ENCODE results near the gene CNN3.

- TF ChIP-seq, protein P1, sequence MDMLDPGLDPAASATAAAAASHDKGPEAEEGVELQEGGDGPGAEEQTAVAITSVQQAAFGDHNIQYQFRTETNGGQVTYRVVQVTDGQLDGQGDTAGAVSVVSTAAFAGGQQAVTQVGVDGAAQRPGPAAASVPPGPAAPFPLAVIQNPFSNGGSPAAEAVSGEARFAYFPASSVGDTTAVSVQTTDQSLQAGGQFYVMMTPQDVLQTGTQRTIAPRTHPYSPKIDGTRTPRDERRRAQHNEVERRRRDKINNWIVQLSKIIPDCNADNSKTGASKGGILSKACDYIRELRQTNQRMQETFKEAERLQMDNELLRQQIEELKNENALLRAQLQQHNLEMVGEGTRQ (IDR thresholded peaks at IDR 0.05; ENCODE audit: low read depth, low read length): no peak
- TF ChIP-seq RFX5 (IDR thresholded peaks at IDR 0.05; ENCODE audit: low read depth, low read length) (no peak), RAD21 (IDR thresholded peaks at IDR 0.05; ENCODE audit: low read length) (no peak), POLR2A (IDR thresholded peaks at IDR 0.05; ENCODE audit: low read depth, low read length) (no peak), CEBPB (IDR thresholded peaks at IDR 0.05; ENCODE audit: low read depth, low read length) (no peak), FOS (IDR thresholded peaks at IDR 0.05; ENCODE audit: low read depth, low read length) (no peak), BHLHE40 (IDR thresholded peaks at IDR 0.05; ENCODE audit: low read depth, low read length) (no peak), RCOR1 (IDR thresholded peaks at IDR 0.05; ENCODE audit: insufficient replicate concordance, low read length) (no peak), SMC3 (IDR thresholded peaks at IDR 0.05; ENCODE audit: low read depth, low read length) (no peak)
- TF ChIP-seq, protein P2, sequence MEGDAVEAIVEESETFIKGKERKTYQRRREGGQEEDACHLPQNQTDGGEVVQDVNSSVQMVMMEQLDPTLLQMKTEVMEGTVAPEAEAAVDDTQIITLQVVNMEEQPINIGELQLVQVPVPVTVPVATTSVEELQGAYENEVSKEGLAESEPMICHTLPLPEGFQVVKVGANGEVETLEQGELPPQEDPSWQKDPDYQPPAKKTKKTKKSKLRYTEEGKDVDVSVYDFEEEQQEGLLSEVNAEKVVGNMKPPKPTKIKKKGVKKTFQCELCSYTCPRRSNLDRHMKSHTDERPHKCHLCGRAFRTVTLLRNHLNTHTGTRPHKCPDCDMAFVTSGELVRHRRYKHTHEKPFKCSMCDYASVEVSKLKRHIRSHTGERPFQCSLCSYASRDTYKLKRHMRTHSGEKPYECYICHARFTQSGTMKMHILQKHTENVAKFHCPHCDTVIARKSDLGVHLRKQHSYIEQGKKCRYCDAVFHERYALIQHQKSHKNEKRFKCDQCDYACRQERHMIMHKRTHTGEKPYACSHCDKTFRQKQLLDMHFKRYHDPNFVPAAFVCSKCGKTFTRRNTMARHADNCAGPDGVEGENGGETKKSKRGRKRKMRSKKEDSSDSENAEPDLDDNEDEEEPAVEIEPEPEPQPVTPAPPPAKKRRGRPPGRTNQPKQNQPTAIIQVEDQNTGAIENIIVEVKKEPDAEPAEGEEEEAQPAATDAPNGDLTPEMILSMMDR (conservative IDR thresholded peaks at IDR 0.05; ENCODE audit: low read depth, low read length): no peak
- TF ChIP-seq, protein P3, sequence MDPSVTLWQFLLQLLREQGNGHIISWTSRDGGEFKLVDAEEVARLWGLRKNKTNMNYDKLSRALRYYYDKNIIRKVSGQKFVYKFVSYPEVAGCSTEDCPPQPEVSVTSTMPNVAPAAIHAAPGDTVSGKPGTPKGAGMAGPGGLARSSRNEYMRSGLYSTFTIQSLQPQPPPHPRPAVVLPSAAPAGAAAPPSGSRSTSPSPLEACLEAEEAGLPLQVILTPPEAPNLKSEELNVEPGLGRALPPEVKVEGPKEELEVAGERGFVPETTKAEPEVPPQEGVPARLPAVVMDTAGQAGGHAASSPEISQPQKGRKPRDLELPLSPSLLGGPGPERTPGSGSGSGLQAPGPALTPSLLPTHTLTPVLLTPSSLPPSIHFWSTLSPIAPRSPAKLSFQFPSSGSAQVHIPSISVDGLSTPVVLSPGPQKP (IDR thresholded peaks at IDR 0.05; ENCODE audit: borderline replicate concordance, low read depth, low read length): no peak
Measured at GRCh38 chr1:94961582-94961981, 34.7 kb upstream of the CNN3 start.

All from IMR-90 (cell line).